SK-MEL-5 (cell line): Measurements from ENCODE around the gene MED29. TPM values are rescaled to one million over a fixed set of nuclear protein-coding genes. Genes with fewer than 3 reads are reported as not detected.

Source experiments
- DNase-seq: peaks from one replicate; pipeline ENCODE4 v3.0.0-alpha.2; 2016; ENCODE audit warnings: low read depth, low spot score
- in situ Hi-C: cut with HindIII; loops from 2 replicates; pipeline ENCODE4 v1.10.0; 2016; ENCODE audit warnings: low sequenced_read_pairs, high pct_unique_total_duplicates, low pct_unique_long_range_greater_than_20kb
- total RNA-seq: library from RNA; depleted of rRNA; stranded (reverse); fragments of >200 nt; shearing (Covaris generic); gene quantifications from 2 replicates; pipeline ENCODE4 v1.2.3, GENCODE V29; 2014

The MED29 gene
- total RNA-seq, 1 experiment from 2014 or later, result 23.2 TPM

DNA sequence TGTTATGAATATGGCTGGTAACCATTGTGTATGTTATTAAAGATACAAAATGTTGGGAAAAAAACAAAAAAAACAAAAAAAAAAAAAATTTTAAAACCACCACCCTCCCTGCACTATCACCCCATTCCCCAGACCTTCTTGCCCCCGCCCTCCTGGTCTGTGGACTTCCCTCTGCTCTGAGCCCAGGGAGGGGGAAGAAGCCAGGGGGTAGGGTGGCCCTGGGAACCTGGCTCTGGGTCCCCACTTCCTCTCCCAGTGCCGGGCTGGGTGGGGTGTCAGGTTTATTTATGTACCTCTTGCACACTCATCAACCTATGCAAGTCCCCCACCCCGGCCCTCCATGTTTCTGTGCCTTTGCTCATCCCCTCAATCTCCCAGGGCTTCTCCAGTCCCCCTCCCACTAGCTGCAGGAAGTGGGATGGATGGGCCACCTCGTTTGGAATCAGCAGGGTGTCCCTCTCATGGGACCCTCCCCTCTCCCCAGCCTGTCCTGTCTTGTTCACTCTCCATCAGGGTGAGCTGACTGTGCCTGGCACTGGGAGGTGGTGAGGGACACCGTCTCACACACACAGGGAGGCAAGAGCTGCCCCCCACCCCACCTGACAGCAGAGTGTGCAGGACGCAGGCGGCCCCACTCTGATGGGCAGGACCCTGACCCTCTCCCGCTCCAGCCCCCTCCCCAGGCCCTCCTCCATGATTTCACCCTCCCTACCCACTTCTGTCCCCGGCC lies 6.2 kb upstream of the MED29 start:
- in situ Hi-C loops, result no loop called here
- no peak for DNase-seq

DNA sequence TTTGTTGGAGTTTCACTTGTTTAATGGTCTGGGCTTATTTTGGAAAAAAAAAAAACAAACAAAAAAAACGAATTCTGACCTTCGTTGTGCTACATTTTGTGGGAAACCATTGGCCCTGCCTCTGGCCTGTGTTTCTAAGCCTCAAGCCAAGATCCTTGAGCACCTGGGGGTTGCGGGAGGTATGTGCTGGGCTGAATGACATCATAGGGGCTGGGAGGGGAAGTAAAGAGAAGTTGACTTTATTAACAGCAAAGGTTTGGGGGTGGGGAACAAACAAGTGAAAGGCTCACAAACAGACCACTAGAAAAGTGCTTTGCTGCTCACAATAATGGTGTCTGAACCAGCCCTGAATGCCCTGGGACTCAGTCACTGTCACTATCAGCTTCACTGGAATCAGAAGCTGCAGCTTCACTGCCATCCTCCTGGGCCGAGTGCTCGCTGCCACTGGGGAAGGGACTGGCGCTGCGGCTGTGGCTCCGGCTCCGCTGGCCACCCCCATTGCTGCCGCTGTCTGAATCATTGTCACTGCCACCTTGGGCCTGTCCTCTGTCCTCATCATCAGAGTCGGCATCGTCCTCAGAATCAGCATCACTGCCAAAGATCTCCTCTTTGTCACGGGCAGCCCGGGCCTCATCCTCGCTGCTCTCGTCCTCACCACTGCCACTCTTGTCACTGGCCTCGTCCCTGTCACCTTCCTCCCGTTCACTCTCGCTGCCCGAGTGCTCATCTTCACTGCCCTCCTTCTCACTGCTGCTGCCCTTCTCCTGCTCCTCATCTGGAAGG lies 5.4 kb upstream of the MED29 start:
- no peak for DNase-seq
- in situ Hi-C loops, result no loop called here

DNA sequence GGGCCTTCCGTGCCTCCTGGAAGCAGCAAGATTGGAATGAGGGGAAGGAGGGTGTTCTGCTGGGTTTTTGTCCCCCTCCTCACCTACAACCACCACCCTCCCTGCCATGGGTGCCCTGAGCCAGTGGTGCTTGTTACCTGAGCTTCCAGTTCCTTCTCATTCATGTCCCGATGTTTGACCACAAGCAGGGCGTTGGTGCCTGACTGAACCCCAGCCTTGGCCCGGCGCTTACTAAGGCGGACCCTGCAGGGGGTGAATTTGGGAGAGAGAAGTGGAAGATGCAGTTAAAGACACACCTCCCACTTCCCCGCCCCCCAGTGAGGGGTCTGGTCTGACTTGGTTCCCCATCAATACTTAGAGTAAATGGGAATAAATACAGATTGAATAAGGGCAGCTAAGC lies 4.6 kb upstream of the MED29 start:
- in situ Hi-C loops, result no loop called here
- DNase-seq, result no peak

DNA sequence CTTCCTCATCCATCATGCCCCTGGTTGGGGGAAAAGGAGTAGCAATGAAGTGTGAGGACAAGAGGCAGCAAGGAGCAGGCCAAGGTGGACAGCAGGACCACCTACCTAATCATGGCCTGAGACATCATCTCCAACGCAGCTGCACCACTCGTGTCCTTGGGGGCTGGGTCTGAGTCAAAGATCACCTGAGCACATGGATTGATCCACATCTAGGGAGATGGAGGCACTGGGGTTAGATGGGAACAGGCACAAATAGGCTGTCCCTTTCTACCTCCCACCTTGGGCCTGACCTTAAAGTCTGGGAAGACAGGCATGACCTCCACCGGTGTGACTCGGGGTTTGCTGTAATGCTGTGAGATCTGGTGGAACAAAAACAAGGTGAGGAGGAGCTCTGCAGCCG lies 2.5 kb upstream of the MED29 start:
- DNase-seq, result no peak
- in situ Hi-C loops, result no loop called here

DNA sequence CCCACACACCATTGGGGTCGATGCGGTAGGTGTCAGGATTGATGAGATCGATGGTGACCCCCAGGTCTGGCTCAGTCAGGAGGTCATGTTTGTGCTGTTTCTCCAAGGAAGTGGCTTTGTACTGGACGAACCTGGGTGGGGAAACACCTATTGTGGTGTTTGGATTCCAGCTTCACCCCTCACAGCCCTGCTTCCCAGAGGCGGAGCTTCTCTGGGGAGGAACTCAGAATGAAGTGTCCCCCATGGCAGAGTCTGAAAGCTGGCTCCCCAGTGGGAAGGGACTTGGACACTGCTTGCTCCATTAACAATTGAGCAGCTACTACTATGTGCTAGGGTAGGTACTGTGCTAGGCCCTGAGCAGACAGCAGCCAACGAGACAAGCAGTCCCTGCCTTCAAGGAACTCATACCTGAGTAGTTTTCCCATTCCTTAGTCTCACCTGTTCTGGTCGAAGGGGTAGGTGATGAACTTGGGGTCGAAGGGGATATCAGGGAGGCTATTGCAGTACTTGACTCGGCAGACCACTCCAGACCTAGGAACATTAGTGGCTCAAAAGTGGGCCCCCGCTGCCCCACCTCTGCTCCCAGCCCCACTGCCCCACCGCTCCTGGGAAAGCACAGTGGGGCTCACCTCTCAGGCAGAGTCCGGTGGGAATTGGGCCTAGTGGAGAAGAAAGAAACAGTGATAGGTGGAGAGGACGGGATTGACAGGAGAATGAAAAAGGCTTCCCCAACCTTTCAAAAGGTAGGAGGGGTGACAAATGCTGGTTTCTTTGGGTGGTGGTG lies 1.4 kb upstream of the MED29 start:
- no peak for DNase-seq
- in situ Hi-C loops, result no loop called here

DNA sequence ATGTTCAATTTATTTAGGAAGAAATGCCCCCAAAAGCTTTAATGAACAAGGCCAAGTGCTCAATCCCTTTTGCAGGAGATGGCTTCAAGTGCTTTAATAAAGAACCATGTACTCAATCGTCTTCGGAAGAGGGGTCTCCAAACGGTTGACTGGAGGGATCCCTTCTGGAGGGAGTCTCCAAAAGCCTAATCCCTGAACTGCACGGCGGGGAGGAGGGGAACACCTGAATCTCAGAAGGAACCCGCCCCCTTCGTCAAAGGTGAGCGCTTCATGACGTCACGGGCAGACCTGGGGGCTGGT lies 777 bp upstream of the MED29 start:
- in situ Hi-C loops, result no loop called here
- no peak for DNase-seq

DNA sequence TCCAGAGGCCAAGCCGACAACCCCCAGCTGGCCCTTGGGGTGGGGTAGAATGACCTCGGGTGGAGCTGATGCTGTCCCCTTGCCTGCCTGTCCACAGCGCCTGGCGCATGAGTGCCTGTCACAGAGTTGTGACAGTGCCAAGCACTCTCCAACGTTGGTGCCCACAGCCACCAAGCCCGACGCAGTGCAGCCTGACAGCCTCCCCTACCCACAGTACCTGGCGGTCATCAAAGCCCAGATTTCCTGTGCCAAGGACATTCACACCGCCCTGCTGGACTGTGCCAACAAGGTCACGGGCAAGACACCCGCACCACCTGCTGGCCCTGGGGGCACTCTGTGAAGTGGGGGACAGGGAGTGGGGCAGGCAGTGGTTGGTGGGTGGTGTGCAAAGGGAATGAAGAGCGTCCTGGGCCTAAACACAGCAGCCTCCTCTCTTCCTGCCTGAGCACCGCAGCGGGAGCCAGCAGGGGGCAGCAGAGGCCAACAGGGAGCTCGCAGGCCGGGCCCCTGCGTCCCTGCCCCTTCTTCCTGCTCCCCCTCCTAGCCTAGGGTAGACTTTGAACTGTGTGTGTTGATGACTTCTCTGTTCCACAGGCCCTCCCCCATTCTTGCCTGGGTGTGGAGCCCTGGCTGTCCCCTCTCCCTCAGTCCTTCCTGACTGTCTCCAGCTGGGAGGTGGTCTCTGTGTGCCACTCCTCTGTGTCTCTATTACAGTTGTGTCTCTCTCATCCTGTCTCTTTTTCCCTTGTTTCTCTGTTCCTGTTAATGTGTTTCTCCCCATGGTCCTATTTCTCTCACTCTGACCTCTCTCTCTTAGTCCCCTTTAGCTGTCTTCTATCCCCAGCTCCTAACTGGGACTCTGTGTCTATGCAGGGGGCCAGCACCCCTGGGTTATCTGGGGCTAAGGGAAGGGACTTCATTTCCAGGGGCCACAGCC lies 6.5 kb downstream of the MED29 start:
- in situ Hi-C loops, result no loop called here
- peak; percentile 81 for DNase-seq

DNA sequence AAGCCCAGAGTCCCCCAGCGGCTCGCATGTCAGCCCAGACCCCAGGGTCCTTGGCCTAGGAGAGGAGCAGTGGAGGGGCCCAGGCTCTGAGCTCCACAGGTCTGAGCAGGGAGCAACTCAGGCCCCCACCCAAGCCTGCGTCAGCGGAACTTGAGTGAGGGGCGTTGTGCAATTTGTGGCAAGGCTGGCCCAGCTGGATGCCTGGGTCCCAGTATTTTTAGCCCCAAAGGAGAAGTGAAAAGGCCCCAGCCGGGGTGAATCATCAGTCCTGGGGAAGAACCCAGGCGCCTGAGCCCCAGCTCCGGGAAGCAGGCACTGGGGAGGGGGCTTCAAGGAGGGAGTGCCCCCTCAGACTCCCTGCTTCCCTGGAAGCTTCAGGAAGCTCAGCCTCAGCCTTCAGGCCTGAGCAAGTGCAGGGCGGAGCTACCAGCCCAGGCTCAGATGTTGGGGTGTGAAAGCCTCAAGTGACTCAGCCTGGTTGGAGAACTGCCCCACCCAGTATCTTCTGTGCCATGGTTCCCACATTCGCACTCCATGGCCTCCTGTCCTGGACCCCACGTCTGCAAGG lies 7.2 kb downstream of the MED29 start:
- in situ Hi-C loops, result no loop called here
- DNase-seq, result no peak

DNA sequence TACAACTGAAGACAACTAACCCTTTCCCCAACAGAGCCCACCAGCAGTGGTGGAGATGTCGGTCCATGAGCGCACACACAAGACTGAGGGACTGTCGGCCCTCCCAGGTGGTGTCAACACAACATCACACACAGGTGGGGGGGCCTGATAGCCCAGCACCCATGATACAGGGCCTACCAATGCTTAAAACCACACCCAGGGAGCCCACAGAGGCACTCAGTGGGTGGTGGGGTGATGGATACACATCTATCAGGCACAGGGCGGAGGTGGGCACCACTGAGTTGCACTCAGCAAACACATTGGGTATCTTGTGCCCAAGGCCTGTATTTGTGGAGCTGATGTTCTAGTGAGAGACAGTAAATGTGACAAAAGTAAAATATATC lies 8.5 kb downstream of the MED29 start:
- no peak for DNase-seq
- in situ Hi-C loops, result no loop called here

DNA sequence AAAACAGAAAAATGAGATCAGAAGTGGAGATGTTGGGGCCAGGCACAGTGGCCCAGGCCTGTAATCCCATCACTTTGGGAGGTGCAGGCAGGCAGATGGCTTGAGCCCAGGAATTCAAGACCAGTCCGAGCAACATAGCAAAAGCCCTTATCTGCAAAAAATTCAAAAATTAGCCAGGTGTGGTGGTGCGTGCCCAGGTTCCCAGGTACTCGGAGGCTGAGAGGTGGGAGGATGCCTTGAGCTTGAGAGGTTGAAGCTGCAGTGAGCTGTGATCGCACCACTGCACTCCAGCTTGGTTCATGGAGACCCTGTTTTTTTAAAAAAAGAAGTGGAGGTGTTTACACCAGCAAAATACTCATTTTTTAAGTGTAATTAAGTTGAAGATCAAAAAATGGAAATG lies 8.9 kb downstream of the MED29 start:
- DNase-seq, result no peak
- in situ Hi-C loops, result no loop called here

DNA sequence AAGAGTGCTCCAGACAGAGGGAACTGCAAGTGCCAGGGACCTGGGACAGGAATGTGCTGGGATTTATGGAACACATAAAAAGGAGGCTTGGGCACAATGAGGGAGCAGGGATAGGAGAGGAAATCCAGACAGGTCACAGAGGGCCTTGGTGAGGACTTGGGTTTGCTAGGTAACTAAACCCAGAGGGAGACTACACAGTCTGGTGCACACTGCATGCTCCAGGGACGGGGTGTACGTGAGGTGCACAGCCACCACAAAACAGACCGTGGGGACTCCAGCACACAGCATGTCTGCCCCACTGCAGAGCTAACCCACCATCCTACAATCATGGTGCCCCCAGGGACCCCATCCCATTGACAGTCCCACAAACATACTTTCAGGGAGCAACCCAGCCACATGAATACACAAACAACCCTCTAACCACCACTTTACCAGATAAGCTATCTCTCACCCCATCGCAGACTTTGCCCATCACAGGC lies 9.9 kb downstream of the MED29 start:
- DNase-seq, result no peak
- in situ Hi-C loops, result no loop called here

DNA sequence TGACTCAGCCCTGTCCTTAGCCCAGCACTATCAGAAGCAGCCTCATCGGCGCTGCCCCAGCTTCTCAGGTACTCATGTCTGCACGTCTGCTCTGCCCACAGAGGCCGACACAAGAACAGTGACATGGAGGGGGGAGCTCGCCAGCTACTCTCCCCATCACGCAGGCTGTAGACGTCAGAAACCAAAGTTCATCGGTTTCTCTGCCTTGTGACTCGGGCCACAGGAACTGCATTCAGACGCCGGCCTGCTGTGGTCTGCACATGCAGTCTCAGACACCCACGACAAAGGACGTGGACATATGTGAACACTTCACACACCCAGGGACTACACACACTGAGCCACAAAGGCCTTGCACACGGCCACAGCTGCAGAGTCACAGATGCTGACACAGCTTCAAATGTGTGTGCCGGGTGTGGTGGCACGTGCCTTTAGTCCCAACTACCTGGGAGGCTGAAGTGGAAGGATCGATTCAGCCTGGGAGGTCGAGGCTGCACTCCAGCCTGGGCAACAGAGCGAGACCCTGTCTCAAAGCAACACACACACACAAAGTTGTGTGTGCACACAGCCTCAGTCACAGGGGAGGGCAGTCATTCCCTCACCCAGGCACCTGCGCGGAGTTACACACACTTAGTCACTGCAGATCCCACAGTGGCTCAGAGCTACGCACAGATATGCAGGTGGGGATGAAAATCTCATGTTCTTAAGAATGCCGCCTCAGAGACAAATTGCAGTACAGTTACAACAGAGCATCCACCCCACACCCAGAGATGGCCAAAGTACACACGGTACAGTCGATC lies 10.6 kb downstream of the MED29 start:
- in situ Hi-C loops, result no loop called here
- DNase-seq, result no peak

DNA sequence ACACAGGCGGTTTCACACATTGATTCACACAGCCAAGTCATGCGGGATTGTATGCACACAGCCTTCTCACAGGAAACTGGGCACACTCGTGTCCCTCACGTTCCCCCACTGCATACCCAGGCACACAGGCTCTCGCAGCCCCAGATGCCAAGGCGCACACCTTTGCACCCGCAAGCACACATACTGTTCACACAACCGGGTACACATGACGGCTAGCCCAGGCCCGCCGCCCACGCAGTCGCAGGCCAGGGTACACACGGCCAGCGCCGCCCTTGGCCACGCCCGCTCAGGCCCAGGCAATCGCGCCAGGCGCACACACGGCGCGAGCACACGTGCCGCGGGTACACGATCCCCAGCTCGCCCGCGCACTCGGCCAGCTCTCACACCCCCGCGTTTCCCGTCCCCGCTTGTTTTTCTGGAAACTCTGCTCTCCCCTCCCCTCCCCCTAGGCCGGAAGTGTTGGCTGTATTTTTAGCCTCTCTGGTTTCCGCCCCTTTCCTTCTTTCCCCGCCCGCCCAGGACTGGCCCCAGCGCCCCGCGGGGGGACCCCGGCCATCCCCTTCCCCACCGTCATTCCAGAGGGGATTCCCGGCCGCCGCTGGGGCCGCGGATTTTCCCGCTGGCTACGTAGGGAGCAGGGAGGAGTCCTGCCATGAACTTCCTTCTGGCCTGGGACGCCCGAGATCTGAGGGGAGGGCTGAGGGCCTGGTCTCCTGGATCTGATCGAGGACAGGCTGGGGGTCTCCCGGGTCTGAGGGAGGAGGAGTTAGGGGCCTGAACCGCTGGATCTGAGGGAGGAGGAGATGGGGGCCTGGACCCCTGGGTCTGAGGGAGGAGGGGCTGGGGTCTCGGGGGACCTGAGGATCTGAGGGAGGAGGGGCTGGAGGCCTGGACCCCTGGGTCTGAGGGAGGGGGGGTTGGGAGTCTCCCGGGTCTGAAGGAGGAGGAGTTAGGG lies 11.4 kb downstream of the MED29 start:
- in situ Hi-C loops, result no loop called here
- DNase-seq, result peak; percentile 53

DNA sequence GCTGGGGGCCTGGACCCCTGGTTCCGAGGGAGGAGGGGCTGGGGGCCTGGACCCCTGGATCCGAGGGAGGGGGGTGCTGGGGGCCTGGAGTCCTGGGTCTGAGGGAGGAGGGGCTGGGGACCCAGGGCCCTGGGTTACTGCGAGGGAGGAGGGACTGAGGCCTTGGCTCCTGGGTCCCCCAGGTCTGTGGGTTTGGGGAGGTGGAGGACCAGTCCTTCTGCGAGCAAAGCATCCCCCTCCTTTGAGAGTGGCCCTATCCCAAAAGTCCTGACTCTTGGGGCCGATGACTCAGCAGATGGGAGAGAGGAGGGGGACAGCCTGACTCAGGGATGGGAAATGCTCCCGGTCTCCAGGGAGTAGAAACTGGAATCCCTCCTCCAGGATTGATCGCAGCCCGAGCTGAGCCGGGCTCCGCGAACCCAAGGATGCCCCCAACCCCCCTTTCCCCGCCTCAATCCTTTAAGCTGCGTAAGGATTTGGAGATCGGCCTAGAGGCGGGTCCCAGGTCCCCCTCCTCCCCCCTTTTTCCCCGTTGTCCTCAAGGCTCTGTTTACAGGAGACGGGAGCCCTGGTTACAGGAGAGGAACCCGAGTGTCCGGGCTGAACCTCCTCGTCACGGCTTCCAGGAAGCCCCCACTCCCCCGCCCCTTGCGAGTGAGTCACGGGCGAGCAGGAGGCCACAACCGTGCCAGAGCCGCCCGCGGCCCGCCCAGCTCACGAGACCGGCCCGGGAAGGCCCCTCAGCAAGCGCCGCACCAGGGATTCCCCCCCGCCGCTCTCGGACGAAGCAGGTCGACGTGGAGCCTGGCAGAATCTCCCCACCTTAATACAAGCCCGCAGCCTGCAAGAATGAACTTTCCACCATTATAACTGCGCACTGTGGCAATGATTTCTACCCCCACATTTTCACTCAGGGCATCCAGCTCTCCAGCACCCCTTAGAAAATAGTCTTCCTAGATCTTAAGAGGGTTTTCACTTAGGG lies 12.4 kb downstream of the MED29 start:
- no peak for DNase-seq
- in situ Hi-C loops, result no loop called here
